NT2/D1 (cell line): ENCODE data around the gene PTGR3.

Source experiments
- SUZ12 ChIP-seq: IDR thresholded peaks from 2 replicates; pipeline ENCODE4 v1.6.1; 2011; ENCODE audit not compliant: insufficient read length, insufficient read depth; ENCODE audit errors: extremely low read depth
- YY1 ChIP-seq: IDR thresholded peaks from 2 replicates; pipeline ENCODE4 v1.6.1; 2011; ENCODE audit not compliant: insufficient read length, insufficient read depth
- ZNF274 ChIP-seq: IDR thresholded peaks from 2 replicates; pipeline ENCODE4 v1.6.1; 2011; ENCODE audit warnings: mild to moderate bottlenecking, low read depth, low read length

DNA sequence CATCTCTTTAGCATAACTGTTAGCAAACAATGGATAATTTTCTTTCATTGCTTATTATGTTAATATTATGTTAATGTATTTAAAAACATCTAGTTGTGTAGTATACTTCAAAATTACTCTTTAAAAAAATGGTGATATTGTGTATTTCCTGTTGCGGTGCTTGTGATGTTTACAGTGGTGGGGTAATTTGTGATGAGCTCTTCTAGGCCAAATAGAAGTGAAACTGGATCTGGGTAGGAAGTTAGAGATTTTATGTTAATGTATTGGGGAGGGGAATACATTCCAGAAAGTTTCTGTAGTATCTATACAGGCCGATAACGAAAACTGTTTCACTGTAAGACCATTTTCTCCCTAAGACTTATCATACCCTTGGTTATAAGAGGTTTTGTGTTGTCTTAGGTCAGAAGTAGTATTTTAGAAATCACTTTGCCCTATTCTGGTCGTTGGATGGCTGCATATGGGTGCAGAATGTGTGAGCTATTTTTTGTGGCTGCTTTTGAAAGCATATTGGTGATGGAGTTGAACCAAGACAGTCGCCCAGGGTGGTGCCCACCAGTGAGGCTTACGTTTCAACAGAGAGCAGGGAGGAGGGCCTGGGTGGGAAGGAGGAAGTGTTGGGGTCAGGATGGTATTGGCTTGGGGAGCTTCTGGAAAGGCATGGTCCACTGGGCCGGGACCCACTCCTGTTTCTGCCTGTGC, 7.4 kb upstream of the PTGR3 start:
- no peak for TF ChIP-seq ZNF274
- TF ChIP-seq YY1: no peak
- no peak for TF ChIP-seq SUZ12
